Measurements from ENCODE around the gene NME4.

The NME4 gene

DNA sequence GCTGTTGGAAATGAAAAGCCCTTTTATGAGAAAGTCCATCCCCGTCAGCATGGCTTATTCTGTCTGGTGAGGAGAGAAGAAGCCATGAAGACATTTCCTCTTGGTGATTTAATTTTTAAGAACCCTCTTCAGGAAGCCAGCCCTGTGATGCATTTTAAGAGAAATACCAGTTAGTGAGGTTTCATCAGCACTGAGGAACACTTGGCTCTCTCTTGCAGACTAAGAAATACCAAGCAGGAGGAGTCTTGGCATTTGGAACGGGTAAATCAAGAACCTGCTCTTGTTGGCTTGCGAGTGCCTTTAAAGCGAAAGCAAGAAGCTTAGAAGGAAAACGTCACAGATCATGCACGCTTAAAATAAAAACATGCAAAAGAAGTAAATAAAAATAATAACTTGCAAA is 46.0 kb downstream of the NME4 start:
- WGBS, 2 experiments (ENCODE audit: insufficient coverage in 2 of 2), result 80 to 96% methylated on average over 1 to 4 of the region's 6 CpGs
- H3K4me3 ChIP-seq (ENCODE audit: extremely low read depth, insufficient read depth, low read length, poor library complexity, severe bottlenecking), result no peak overlapping the region
- H3K27ac ChIP-seq (ENCODE audit: low read depth, low read length, severe bottlenecking), result no peak overlapping the region
- H3K4me1 ChIP-seq (ENCODE audit: control insufficient read depth, insufficient read depth, low read length, poor library complexity, severe bottlenecking), result peaks cover 8% of the 10 kb centered on the region
- peaks cover 13% of the 10 kb centered on the region for H3K36me3 ChIP-seq (ENCODE audit: control insufficient read depth, insufficient read depth, low read length)
- no peaks in the 10 kb centered on the region for H3K9me3 ChIP-seq (ENCODE audit: control insufficient read depth, low read length)

DNA sequence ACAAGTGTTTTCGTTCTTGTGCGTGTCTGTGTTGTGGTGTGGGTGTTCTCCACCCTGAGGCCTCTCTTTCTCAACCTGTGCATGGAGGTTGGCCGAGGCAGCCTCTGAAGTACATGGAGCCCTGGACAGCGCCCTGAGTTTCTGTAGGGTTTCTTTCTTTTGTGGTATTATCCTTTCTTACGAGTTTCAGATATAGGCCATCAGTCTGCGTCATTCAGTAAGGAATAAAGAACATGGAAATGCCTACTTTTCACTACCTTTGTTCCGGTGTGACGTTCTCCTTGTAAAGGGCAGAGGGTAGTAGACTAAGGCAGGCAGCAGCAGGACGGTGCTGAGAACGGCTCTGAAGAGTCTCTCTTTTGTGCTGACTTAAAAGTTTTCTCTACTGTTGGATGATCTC is 47.0 kb downstream of the NME4 start:
- WGBS, 2 experiments (ENCODE audit: insufficient coverage in 2 of 2), result 95 to 100% methylated on average over 7 to 9 of the region's 10 CpGs
- Histone ChIP-seq H3K4me1 (ENCODE audit: control insufficient read depth, insufficient read depth, low read length, poor library complexity, severe bottlenecking) (peaks cover 8% of the 10 kb centered on the region), H3K27ac (ENCODE audit: low read depth, low read length, severe bottlenecking) (no peak overlapping the region), H3K36me3 (ENCODE audit: control insufficient read depth, insufficient read depth, low read length) (peaks cover 13% of the 10 kb centered on the region), H3K4me3 (ENCODE audit: extremely low read depth, insufficient read depth, low read length, poor library complexity, severe bottlenecking) (no peak overlapping the region), H3K9me3 (ENCODE audit: control insufficient read depth, low read length) (no peaks in the 10 kb centered on the region)

DNA sequence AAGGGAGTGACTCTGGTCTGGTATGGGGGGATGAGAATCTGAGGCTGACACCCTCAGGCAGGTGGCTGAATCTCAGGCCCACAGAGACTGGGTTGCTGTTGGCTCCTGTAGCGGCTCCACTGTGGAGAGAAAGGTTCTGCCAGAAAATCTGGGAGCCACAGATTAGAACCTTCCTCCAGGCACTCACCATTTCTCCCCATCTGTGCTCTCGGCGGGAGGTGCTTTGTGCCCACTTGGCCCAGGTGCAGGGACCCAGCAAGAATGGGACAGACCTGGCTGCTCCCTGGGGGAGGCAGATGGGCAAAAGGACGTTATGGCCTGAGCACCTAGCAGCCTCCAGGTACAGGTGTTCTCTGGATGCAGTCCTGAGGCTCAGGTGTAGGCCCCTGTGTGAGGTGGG is 48.6 kb downstream of the NME4 start:
- Histone ChIP-seq H3K4me1 (ENCODE audit: control insufficient read depth, insufficient read depth, low read length, poor library complexity, severe bottlenecking) (peaks cover 8% of the 10 kb centered on the region), H3K9me3 (ENCODE audit: control insufficient read depth, low read length) (no peaks in the 10 kb centered on the region), H3K4me3 (ENCODE audit: extremely low read depth, insufficient read depth, low read length, poor library complexity, severe bottlenecking) (no peak overlapping the region), H3K36me3 (ENCODE audit: control insufficient read depth, insufficient read depth, low read length) (peaks cover 7% of the 10 kb centered on the region), H3K27ac (ENCODE audit: low read depth, low read length, severe bottlenecking) (no peak overlapping the region)
- 95% methylated on average over 3 of the region's 4 CpGs for whole genome bisulfite sequencing, 2 experiments (ENCODE audit: insufficient coverage in 2 of 2)
